Lower leg skin (tissue), 4 donors: ENCODE measurements around the gene ELMO3. TPM values are rescaled to one million over a fixed set of nuclear protein-coding genes. Genes with fewer than 3 reads are reported as not detected.

Experiments
- DNase-seq, 2 donors: peaks; one replicate each; pipeline ENCODE4 v3.0.0-alpha.2; 2019; ENCODE audit warnings: low spot score in 2 of 2
- H3K4me3 ChIP-seq: fragments of 200-600 bp; sonication (generic); 2 replicates; pipeline ENCODE4 v1.5.1; 2017; ENCODE audit warnings: mild to moderate bottlenecking, low read depth; ENCODE audit not compliant: poor library complexity, severe bottlenecking
- POLR2A ChIP-seq, 2 donors: fragments of 450-650 bp; IDR thresholded peaks; one replicate each; pipeline ENCODE4 v1.6.1; 2016 to 2017; ENCODE audit warnings: antibody characterized with exemption in 2 of 2, mild to moderate bottlenecking in 1 of 2, moderate library complexity in 1 of 2
- WGBS, 2 donors: methylation state at CpG; one replicate each; pipeline ENCODE4 v1.1.5; 2018; 5-methylcytosine and 5-hydroxymethylcytosine counted together
- intact Hi-C: fragments of 100-400 bp; cut with DNase I; formaldehyde crosslinking; loops from one replicate; pipeline ENCODE4 v1.15.0; 2023; ENCODE audit warnings: low total_unique reads
- total RNA-seq, 4 donors: library from RNA; depleted of rRNA; stranded (reverse); fragments of >200 nt; gene quantifications; one replicate each; pipeline ENCODE4 v1.1.0, GENCODE V29; 2016
- TF ChIP-seq, protein P1 (sequence below), 3 donors: fragments of 450-650 bp; IDR thresholded peaks; one replicate each; pipeline ENCODE4 v1.5.1; 2016; ENCODE audit warnings: antibody characterized with exemption in 3 of 3, mild to moderate bottlenecking in 3 of 3, moderate library complexity in 2 of 3

The ELMO3 gene
- total RNA-seq, 4 donors from 2014 or later = 37.2 to 62.2 (median 51.6) TPM

GRCh38 chr16:67201411-67202345 lies 2.7 kb downstream of the ELMO3 start:
- no peak for DNase-seq
- intact Hi-C loops = no loop called here
- no peak for TF ChIP-seq POLR2A (IDR thresholded peaks at IDR 0.05)
- TF ChIP-seq, protein P1, sequence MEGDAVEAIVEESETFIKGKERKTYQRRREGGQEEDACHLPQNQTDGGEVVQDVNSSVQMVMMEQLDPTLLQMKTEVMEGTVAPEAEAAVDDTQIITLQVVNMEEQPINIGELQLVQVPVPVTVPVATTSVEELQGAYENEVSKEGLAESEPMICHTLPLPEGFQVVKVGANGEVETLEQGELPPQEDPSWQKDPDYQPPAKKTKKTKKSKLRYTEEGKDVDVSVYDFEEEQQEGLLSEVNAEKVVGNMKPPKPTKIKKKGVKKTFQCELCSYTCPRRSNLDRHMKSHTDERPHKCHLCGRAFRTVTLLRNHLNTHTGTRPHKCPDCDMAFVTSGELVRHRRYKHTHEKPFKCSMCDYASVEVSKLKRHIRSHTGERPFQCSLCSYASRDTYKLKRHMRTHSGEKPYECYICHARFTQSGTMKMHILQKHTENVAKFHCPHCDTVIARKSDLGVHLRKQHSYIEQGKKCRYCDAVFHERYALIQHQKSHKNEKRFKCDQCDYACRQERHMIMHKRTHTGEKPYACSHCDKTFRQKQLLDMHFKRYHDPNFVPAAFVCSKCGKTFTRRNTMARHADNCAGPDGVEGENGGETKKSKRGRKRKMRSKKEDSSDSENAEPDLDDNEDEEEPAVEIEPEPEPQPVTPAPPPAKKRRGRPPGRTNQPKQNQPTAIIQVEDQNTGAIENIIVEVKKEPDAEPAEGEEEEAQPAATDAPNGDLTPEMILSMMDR (IDR thresholded peaks at IDR 0.05) = no peak
- no peak overlapping the region for H3K4me3 ChIP-seq
- WGBS, 2 donors = 92 to 94% methylated on average over 40 of the region's 40 CpGs

DNA sequence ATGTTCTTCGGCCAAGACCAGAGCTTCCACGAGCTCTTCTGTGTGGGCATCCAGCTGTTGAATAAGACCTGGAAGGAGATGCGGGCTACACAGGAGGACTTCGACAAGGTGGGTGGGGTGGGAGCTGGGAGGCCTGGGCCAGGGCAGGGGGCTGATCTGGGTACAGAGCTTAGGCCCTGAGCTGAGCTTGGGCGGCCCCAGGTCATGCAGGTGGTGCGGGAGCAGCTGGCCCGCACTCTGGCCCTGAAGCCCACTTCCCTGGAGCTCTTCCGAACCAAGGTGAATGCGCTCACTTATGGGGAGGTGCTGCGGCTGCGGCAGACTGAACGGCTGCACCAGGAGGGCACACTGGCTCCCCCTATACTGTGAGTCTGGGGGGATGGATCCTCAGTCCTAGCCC lies 3.5 kb downstream of the ELMO3 start:
- TF ChIP-seq, protein P1 (IDR thresholded peaks at IDR 0.05) = no peak
- no peak for TF ChIP-seq POLR2A (IDR thresholded peaks at IDR 0.05)
- intact Hi-C loops = no loop called here

GRCh38 chr16:67202956-67203493 lies 4.1 kb downstream of the ELMO3 start:
- no peak for DNase-seq
- intact Hi-C loops = no loop called here
- H3K4me3 ChIP-seq = no peak overlapping the region
- 87 to 89% methylated on average over 19 to 23 of the region's 23 CpGs for WGBS, 2 donors
- TF ChIP-seq, protein P1 (IDR thresholded peaks at IDR 0.05) = no peak
- no peak for TF ChIP-seq POLR2A (IDR thresholded peaks at IDR 0.05)

More for the DNA sequence above, 3.5 kb downstream of the ELMO3 start:
- no peak overlapping the region for H3K4me3 ChIP-seq
- no peak for DNase-seq
- 85 to 89% methylated on average over 8 to 12 of the region's 12 CpGs for WGBS, 2 donors

- DNase-seq = no peak
- intact Hi-C loops = no loop called here
- TF ChIP-seq, protein P1 (IDR thresholded peaks at IDR 0.05) = no peak
- no peak for TF ChIP-seq POLR2A (IDR thresholded peaks at IDR 0.05)
- no peak overlapping the region for H3K4me3 ChIP-seq
- WGBS, 2 donors = 80 to 86% methylated on average over 1 to 3 of the region's 4 CpGs
Observed at GRCh38 chr16:67204076-67204475, 5.1 kb downstream of the ELMO3 start.

- DNase-seq = no peak
- WGBS, 2 donors = 94 to 95% methylated on average over 7 to 8 of the region's 8 CpGs
- no peak overlapping the region for H3K4me3 ChIP-seq
- TF ChIP-seq POLR2A (IDR thresholded peaks at IDR 0.05) = no peak
- TF ChIP-seq, protein P1 (IDR thresholded peaks at IDR 0.05) = no peak
- intact Hi-C loops = no loop called here
Observed at GRCh38 chr16:67206129-67206837, 7.4 kb downstream of the ELMO3 start.
